HG02798 (cell line): ENCODE results near the gene GNB3.

ENCODE experiments used
- ATAC-seq: cut with Tn5 transposase; IDR thresholded peaks from one replicate; pipeline ENCODE4 v1.9.1; 2021; ENCODE audit warnings: mild to moderate bottlenecking; ENCODE audit not compliant: unreplicated experiment, poor library complexity

Gene GNB3

GRCh38 chr12:6823182-6824084 is 17.3 kb upstream of the GNB3 start:
- no peak for ATAC-seq

- ATAC-seq = no peak
Observed at GRCh38 chr12:6824085-6824775, 16.5 kb upstream of the GNB3 start.

GRCh38 chr12:6824901-6825381 is 15.8 kb upstream of the GNB3 start:
- ATAC-seq = no peak

- peak; percentile 49 for ATAC-seq
Observed at GRCh38 chr12:6825398-6826124, 15.2 kb upstream of the GNB3 start.

GRCh38 chr12:6826125-6826733 is 14.5 kb upstream of the GNB3 start:
- no peak for ATAC-seq

- ATAC-seq = no peak
Observed at GRCh38 chr12:6826734-6827436, 13.8 kb upstream of the GNB3 start.

GRCh38 chr12:6827437-6827911 is 13.3 kb upstream of the GNB3 start:
- no peak for ATAC-seq

GRCh38 chr12:6827982-6828780 is 12.5 kb upstream of the GNB3 start, which contains the start of gene P3H3:
Gene P3H3 (plus strand): TSS chr12:6828407. CDS start chr12:6828441, 34 bp downstream.
- no peak for ATAC-seq

GRCh38 chr12:6828781-6829535 is 11.8 kb upstream of the GNB3 start:
- ATAC-seq = no peak

GRCh38 chr12:6829536-6830220 is 11.0 kb upstream of the GNB3 start:
- no peak for ATAC-seq

- no peak for ATAC-seq
Observed at GRCh38 chr12:6830286-6830890, 10.3 kb upstream of the GNB3 start.

- no peak for ATAC-seq
Observed at GRCh38 chr12:6830999-6831398, 9.7 kb upstream of the GNB3 start.

- ATAC-seq = no peak
Observed at GRCh38 chr12:6831450-6831995, 9.2 kb upstream of the GNB3 start.

GRCh38 chr12:6832125-6832524 is 8.6 kb upstream of the GNB3 start:
- no peak for ATAC-seq

GRCh38 chr12:6833189-6833890 is 7.4 kb upstream of the GNB3 start:
- no peak for ATAC-seq

- ATAC-seq = no peak
Observed at GRCh38 chr12:6834254-6834653, 6.5 kb upstream of the GNB3 start.
